Stimulated activated naive CD4-positive, alpha-beta T cell treated with Interleukin-2 at 50 U/mL for 16 hours (primary cell): ENCODE measurements around the gene SUMO2.
"Not testable (repeated sequence)": the region's sequence is repeated elsewhere in the genome, so short reads cannot be mapped to it uniquely, and the experiment has no call there.

Experiments
- DNase-seq: peaks from one replicate; lab custom pipeline; 2025; lab: John Stamatoyannopoulos, UW

SUMO2 gene

GRCh38 chr17:75144816-75145512 is 37.8 kb downstream of the SUMO2 start:
- DNase-seq, result no peak

- DNase-seq, result no peak
Observed at GRCh38 chr17:75142236-75142971, 40.4 kb downstream of the SUMO2 start.

- no peak for DNase-seq
Observed at GRCh38 chr17:75138519-75138918, 44.2 kb downstream of the SUMO2 start.

GRCh38 chr17:75137762-75138161 is 45.0 kb downstream of the SUMO2 start:
- not testable (repeated sequence) for DNase-seq

- DNase-seq, result no peak
Observed at GRCh38 chr17:75135946-75136345, 46.8 kb downstream of the SUMO2 start.

GRCh38 chr17:75135452-75135851 is 47.3 kb downstream of the SUMO2 start:
- no peak for DNase-seq

- DNase-seq, result not testable (repeated sequence)
Observed at GRCh38 chr17:75133607-75134347, 49.0 kb downstream of the SUMO2 start.

- DNase-seq, result no peak
Observed at GRCh38 chr17:75133001-75133400, 49.8 kb downstream of the SUMO2 start.

GRCh38 chr17:75132018-75133000 is 50.5 kb downstream of the SUMO2 start:
- not testable (repeated sequence) for DNase-seq

- DNase-seq, result peak; percentile 62
Observed at GRCh38 chr17:75131278-75132017, 51.3 kb downstream of the SUMO2 start, which contains the start of gene NT5C. TSS of gene NT5C (minus strand) at chr17:75131742. CDS start at chr17:75131707, 35 bp downstream.

GRCh38 chr17:75130632-75131277 is 52.0 kb downstream of the SUMO2 start:
- DNase-seq, result peak; percentile 32

GRCh38 chr17:75130059-75130631 is 52.6 kb downstream of the SUMO2 start:
- no peak for DNase-seq

- no peak for DNase-seq
Observed at GRCh38 chr17:75129576-75129975, 53.2 kb downstream of the SUMO2 start.

GRCh38 chr17:75128694-75129505 is 53.9 kb downstream of the SUMO2 start:
- no peak for DNase-seq

- DNase-seq, result not testable (repeated sequence)
Observed at GRCh38 chr17:75127936-75128335, 54.8 kb downstream of the SUMO2 start.

GRCh38 chr17:75126954-75127353 is 55.8 kb downstream of the SUMO2 start:
- DNase-seq, result no peak

- DNase-seq, result no peak
Observed at GRCh38 chr17:75125984-75126383, 56.8 kb downstream of the SUMO2 start.

- DNase-seq, result no peak
Observed at GRCh38 chr17:75124819-75125162, 58.0 kb downstream of the SUMO2 start.
